ENCODE results near the gene SHC4. TPM values are rescaled to one million over a fixed set of nuclear protein-coding genes. Genes with fewer than 3 reads are reported as not detected.
"Not testable (repeated sequence)": the region's sequence is repeated elsewhere in the genome, so short reads cannot be mapped to it uniquely, and the experiment has no call there.

The SHC4 gene
- total RNA-seq, 1 donor from 2014 or later = 2.4 TPM

DNA sequence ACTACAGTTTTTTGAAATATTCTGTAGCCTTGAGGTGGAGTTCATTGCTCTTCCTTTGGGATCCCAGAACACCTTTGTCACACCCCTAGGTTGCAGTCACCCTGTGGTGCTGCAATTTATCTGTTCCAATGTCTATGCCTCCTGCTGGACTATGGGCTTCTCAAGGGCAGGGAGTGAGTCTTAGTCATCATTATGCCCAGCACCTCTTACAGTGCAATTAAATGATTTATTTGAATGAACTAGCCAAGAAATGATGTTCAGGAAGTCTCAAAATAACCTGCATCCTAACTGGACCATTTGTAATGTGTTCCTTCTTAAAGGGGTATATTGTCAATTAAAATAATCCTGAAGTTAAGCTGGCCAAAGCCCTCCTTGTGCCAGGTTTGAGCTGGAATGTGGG is 28.5 kb downstream of the SHC4 start:
- intact Hi-C loops (cut with micrococcal nuclease) = no loop called here
- DNase-seq = no peak
- no peak for ATAC-seq

DNA sequence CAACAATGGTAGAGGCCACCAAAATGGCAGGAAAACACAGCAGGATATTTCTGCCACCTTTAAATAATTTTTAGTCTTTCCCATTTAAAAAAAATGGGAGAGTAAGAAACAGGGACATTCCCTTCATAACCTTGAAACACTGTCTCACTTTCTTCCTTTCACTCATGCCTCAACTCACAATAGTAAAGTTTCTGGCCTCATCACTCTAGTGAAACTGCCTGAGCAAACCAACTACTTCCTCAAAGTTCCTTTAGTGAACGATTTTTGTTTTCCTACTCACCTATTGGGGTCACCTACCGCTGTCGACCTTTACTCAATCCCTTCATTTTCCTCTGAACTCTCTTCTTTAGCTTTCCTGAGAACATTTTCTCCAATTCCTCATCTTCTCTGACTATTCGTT is 33.0 kb downstream of the SHC4 start:
- intact Hi-C loops (cut with micrococcal nuclease) = no loop called here
- ATAC-seq (no peak), DNase-seq (no peak)

DNA sequence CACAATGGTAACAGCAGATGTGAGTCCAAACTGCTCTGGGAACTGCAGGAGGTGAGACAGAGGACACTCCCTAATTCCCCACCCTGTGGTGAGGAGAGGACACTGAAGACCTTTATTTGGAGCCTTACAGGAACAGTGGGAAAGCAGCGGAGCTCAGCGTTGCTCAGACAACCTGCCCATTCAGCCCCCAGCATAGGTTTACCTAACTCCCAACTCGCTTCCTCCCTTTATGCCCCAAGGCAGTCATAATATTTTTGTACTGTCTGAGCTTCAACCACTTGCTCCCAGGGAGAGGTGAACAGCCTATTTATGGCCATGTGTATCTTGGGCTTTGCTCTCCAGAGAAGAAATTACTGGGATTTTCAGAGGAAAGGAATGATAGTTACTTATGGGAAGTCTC is 34.1 kb downstream of the SHC4 start:
- ATAC-seq (no peak), DNase-seq (no peak)
- intact Hi-C loops (cut with micrococcal nuclease) = no loop called here

DNA sequence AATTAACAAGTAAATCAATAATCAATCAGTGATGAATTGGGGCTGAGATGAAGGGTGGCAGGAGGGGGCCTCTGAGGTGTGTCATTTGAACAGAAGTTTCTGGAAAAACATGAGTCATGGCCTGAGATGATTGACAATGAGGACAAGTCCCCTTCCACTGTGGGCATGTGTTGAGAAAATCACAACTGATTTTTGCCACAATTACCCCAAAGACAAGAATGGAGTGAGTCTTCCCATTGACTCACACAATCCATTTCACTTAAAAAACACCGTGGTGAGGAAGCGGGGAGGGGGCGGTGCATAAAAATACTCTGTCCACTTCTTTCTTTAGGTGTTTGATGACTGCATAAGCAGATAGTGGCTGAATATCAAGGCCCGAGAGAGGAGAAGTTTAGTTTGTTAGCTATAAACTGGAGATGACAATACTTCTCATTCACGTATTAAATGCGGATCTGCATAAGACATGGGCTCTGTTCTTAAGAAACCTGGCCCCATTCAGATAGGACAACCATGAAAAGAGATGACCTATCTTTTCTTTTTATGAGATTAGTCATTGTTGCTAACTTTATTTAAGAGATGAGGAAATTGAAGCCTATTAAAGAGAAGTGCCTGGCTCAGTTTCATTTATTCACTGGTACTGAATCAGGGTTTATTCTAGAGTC is 34.7 kb downstream of the SHC4 start:
- intact Hi-C loops (cut with micrococcal nuclease) = no loop called here
- ATAC-seq = no peak
- DNase-seq = no peak

DNA sequence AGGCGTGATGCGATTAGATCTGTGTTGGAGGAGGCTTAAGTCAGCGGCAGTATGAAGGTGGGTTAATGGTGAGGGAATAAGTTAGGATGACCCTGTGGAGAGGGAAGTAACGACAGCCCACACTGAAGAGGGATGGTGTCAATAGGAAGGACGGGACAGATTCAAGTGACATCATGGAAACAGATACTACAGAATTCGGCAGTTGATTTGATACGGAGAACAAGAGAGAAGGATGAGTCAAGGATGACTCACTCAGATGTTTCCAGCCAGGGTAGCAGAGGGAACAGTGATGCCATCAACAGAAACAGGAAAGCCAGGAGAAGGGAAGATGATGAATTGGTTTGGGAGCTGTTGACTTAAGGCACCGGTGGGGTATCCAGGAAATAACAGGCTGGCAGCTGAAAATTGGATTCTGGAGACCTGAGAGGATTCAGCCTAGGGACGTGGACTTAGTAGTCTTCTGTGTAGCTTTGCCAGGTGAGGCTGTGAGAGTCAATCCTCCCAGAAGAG is 38.0 kb downstream of the SHC4 start:
- no peak for ATAC-seq
- intact Hi-C loops (cut with micrococcal nuclease) = no loop called here
- DNase-seq = no peak

DNA sequence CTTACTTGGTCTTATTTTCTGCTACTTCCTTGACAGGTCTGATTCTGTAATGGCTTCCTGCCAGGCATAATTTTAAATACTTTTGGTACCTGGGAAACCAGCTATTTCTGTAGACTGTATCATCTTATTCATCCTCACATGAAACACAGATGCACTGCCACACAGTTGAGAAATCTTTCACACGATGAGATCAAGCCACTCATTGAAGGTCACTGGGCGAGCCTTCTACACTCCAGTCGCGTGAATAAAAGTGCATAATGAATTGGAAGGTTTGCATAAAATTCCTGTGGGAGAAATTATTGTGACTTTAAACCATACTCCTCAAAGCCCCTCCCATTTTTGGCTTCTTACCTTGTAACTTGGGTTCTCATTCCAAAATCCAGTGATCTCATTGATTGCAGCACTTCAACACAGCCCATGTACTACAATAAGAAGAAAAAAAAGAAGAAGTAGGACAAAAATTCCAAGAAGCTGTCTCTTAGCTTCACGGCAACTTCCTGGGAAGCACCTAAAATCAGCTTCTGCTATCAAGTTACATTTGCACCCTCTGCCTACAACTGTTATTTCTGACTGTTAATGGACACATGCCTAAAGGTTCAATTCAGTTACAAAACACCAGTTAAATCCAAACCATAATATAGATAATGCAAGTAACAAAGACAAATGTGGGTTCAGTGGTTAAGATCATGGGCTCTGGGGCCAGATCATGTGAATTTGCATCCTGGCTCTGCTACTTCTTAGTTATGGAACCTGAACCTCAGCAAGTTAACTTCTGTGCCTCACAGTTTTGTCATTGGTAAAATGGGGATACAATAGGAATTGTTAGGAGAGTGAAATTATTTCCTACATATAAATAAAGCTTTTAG is 39.0 kb downstream of the SHC4 start:
- intact Hi-C loops (cut with micrococcal nuclease) = no loop called here
- ATAC-seq = no peak
- DNase-seq = no peak

DNA sequence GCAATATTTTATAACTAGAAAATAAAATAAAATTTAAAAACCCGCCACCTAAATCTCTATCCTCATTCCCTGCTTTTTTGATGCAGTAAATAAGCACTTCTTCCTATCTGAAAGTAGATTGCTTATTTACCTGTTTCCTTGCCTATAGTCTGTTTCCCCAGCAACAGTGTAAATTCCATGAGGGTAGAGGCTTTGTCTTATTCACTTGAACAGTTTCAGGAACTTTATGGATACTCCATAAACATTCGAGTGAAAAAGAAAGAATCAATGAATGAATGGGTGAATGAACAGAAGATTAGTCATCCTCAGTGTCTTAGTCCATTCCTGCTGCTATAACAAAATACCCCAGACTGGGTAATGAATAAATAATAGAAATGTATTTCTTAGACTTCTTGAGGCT is 41.7 kb downstream of the SHC4 start:
- no peak for ATAC-seq
- DNase-seq = no peak
- intact Hi-C loops (cut with micrococcal nuclease) = no loop called here

DNA sequence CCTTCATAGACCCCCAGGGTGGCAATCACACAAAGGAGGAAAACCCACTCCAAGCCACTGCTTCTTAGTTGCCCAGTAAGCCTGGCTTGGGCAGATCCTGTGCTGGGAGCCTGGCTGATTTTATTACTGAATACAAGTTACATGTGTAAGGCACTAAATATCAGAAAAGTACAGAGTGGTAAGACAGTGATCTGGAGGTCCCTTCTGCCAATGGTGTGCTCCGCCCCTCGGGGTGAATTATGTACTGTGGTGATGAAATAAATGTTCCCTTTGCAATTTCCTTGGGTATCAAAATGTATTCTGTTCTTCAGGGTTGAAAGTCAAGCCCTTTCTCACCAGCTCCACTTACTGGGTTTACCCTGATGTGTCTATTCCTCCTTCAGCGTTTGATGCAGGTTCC is 47.0 kb downstream of the SHC4 start:
- DNase-seq (no peak), ATAC-seq (no peak)
- intact Hi-C loops (cut with micrococcal nuclease) = no loop called here

DNA sequence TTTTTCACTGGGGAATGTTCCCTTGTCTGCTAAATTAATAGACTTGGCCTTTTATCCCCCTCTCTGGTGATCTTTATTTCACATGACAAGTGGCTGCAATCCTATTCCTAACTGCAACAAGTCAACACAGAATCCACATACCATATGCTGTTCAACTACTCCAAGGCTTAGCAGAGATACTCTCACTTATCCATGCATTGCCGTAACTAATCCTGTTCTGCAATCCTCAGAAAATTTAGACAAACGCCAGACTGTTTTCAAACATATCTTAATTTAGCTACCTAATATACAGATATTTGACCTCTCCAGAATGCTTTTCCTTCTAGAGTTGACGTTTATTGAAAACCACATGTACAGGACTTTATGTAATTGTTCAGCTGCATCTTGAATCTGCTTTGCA is 47.9 kb downstream of the SHC4 start:
- DNase-seq = no peak
- ATAC-seq = no peak
- intact Hi-C loops (cut with micrococcal nuclease) = no loop called here

DNA sequence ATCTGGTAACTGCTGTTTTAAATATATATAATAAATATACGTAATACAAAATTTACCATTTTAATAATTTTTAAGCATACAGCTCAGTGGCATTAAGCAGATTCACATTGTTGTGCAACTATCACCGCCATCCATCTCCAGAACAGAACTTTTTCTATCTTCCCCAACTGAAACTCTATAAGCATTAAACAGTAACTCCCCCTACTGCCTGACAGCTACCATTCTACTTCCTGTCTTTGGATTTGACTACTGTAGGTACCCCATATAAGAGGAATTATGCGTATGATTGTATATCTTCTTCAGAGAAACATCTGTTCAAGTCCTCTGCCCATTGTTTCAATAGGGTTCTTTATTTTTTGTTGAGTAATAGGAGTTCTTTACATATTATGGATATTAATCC is 49.0 kb downstream of the SHC4 start:
- intact Hi-C loops (cut with micrococcal nuclease) = no loop called here
- DNase-seq (no peak), ATAC-seq (no peak)

DNA sequence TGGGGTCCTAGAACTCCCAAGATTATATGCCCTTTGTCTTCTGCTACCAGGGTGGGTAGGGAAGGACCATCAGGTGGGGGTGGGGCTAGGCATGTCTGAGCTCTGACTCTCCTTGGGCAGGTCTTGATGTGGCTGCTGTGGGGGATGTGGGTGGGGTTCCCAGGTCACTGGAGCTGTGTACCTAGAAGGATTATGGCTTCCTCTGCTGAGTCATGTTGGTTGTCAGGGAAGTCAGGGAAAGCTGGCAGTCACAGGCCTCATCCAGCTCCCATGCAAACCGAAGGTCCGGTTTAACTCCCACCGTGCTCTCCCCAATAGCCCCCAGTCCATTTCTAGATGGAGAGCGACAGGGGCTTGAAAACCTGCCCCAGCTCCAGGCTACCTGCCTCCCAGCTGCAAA is 50.6 kb downstream of the SHC4 start:
- DNase-seq (no peak), ATAC-seq (no peak)
- intact Hi-C loops (cut with micrococcal nuclease) = no loop called here

DNA sequence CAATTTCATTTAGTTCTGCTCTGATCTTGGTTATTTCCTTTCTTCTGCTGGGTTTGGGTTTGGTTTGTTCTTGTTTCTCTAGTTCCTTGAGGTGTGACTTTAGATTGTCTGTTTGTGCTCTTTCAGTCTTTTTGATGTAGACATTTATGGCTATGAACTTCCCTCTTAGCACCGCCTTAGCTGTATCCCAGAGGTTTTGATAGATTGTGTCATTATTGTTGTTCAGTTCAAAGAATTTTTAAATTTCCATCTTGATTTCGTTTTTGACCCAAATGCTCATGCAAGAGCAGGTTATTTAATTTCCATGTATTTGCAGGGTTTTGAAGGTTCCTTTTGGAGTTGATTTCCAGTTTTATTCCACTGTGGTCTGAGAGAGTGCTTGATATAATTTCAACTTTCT is 53.2 kb downstream of the SHC4 start:
- intact Hi-C loops (cut with micrococcal nuclease); ATAC-seq; DNase-seq: not testable (repeated sequence)

DNA sequence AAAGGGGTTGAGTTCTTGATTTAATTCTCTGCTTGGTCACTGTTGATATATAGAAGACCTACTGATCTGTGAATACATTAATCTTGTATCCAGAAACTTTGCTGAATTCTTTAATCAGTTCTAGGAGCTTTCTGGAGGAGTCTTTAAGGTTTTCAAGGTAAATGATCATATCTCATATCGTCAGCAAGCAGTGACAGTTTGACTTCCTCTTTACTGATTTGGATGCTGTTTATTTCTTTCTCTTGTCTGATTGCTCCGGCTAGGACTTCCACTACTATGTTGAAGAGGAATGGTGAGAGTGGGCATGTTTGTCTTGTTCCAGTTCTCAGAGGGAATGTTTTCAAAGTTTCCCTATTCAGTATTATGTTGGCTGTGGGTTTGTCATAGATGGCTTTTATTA is 54.4 kb downstream of the SHC4 start:
- intact Hi-C loops (cut with micrococcal nuclease); ATAC-seq: not testable (repeated sequence)

DNA sequence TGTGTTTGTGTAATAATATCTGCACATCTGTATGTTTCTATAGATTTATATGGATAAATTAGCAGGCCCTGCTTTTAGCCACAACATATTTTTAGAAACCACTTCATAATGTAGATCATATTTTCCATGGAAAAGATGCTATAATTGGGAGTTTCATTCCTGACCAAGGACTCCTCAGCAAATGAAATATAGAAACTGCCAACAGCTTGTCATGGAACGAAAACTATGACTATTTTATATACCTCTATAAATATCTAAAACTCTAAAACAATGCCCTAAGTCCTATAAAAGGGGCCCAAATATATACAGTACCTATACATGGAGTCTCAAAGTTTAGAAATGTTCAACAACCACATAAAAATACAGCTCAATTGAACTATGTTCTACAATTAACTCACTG is 57.9 kb downstream of the SHC4 start:
- DNase-seq (no peak), ATAC-seq (no peak)
- intact Hi-C loops (cut with micrococcal nuclease) = no loop called here

More for the DNA sequence above, 54.4 kb downstream of the SHC4 start:
- not testable (repeated sequence) for DNase-seq

DNA sequence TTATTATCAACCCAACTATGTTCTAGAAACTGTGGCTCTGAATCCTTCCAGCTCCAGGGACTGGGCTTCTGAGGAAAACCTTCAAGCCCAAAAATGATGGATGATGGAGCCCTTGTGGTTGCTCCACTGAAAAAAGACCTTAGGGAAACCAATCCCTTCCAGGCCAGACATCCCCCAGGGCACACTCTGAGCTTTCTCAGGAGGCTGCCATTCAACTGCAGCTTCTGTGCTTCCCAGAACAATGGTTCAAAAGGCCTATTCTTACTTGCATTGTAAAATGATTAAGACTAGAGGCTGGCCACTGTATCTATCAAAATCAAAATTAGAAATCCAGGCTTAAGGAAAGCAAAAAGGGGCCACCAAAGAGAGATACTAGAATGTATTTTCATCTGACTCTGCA is 58.5 kb downstream of the SHC4 start:
- intact Hi-C loops (cut with micrococcal nuclease) = no loop called here
- DNase-seq = no peak
- ATAC-seq = no peak

DNA sequence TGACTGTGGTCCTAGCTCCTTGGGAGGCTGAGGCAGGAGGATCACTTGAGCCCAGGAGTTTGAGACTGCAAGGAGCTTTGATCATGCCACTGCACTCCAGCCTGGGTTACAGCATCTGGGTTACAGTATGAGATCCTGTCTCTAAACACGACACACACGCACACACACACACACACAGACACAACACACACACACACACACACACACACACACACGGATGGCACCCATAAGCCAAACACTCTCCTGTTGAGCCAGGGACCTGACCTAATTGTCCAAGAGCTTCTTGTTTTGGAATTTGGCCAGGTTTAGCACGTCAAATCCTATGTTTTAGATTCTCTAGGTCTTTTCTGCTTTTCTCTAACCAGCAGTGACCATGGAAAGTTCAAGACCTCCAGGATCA is 59.0 kb downstream of the SHC4 start:
- DNase-seq (no peak), ATAC-seq (no peak)
- intact Hi-C loops (cut with micrococcal nuclease) = no loop called here

DNA sequence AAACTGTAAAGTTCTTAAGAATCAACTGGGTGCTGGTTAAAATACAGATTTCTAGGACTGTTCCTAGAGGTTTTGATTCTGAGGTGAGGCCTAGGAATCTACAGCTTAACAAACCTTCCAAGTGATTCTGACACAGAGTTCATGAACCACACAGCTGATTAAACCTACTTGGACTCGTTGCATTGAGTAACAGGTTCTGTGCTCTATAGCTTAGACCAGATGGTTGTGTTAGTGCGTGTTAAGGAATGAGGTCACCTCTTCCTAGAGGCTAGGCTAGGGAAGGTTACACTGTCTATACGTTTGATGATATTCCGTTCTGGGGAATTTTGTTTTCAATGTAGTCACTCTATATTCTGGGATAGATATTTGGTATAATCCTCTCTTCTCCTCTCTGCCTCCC is 63.9 kb downstream of the SHC4 start:
- no peak for DNase-seq
- intact Hi-C loops (cut with micrococcal nuclease) = no loop called here
- no peak for ATAC-seq

DNA sequence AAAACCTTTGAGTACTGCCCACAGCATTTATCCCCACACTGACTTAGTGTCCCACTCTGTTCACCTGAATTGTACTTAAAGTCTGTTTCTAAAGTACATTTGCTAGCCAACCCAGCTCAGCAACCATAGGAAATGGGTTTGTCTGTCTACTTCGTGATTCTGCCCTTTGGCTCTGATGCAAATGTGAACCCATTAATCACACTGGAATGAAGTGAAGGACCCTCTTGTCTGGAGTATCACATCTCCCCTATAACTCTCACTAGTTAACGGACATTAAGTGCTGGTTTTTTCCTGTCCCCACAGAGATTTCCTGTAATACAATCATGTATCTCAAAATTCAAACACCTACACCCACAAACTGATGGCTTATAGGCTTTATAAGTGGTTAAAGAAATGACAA is 65.3 kb downstream of the SHC4 start:
- ATAC-seq (no peak), DNase-seq (no peak)
- intact Hi-C loops (cut with micrococcal nuclease) = no loop called here

DNA sequence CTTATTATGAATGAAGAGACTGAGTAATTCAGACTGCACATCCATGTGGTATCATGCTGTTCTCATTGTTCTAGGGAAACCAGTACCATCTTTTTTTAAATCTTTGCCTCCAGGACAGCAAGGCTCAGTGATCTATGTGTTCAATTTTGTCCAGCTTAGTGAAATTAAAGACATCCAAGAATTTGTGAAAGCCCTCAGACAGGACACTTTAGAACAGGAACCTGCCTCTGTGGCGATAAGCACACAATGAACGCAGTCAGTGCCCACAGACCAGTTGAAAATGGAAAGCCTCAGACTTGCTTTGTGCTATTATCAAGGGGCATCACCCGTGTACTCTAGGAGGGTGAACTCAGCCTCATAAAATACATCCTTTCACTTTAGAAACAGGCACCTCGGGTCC is 65.7 kb downstream of the SHC4 start:
- DNase-seq (no peak), ATAC-seq (no peak)
- intact Hi-C loops (cut with micrococcal nuclease) = no loop called here

DNA sequence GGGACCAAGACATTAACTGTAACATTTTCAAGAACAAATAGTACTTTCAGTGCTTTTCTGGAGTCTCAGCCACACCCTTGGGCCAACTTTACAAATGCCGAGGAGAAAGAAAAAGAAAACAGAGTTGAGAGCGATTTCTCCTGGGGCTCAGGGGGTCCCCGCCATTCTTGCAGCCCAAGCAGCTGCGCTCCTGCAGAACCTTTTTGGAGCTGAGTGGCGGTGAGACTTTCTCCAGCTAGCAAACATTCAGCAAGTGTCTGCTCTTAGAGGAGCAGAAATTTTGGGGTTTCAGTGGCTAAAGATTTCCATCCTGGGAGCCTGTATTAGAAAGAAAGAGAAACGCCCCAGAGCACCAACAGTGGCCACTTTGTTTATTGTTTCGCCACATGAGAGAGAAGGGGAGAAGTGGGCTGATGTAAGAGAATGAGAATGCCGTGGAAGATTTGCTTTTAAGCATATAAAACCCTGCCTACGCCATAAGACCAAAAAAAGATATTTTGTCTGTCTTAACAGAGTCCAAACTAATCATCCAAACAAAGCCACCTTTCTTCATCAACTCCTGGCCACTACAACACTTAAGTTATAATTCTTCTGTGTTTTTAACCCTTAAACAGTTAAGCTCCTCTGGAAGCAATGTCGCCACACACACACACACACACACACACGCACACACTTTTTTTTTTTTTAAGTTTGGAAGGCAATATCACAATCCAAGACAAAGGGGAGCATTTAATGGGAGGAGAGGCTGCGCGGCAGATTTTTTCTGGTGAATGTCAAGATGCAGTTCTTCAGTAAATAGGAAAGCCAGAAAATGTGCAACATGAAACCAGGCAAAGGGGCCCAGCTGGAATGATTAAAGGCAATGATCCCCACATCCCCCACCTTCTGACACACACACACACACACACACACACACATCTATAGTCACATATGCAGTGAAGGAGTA is 66.6 kb downstream of the SHC4 start:
- ATAC-seq (peak; percentile 87), DNase-seq (peak; percentile 32)
- intact Hi-C loops (cut with micrococcal nuclease) = no loop called here

Measured in left ventricle myocardium superior (tissue), 1 donor.